HL-60/S4 treated with phorbol 12-myristate 13-acetate at 8.2 ng/mL for 4 days and 3 days (cell line): ENCODE measurements around the gene RB1.

Experiments
- in situ Hi-C: fragments of 300-500 bp; cut with MboI; formaldehyde crosslinking; loops from 2 replicates; pipeline ENCODE4 v1.15.0; 2022; ENCODE audit warnings: low sequenced_read_pairs

RB1 gene

GRCh38 chr13:48492470-48493065 lies 189.0 kb downstream of the RB1 start:
- in situ Hi-C loops: no loop called here

DNA sequence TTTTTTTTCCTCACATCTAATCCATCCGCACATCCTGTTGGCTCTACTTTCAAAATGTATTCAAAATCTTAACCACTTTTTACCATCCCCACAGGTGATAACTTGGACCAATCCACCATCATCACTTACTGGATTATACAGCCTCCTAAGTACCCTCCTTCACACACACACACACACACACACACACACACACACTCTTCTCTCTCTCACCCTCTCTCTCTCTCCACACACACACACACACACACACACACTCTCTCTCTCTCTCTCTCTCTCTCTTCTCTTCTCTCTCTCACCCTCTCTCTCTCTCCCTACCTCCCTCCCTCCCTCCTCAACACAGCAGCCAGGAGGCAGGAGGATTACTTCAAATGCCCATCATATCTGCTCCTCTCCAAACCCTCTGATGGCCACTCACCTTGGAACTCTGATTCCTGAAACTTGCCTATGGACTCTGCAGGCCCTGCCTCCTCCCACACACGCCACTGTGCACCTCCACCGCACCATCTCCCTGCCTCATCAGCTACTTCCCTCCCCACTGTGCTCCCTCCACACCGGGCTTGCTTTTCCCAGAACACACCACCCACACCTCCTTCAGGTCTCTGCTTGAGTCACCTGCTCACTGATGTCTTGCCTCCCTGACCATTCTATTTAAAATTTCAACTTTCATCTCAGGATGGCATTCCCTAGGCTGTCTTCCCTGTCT lies 189.7 kb downstream of the RB1 start:
- in situ Hi-C loops: no loop called here

GRCh38 chr13:48493851-48494250 lies 190.3 kb downstream of the RB1 start:
- in situ Hi-C loops: no loop called here

- in situ Hi-C loops: no loop called here
Observed at GRCh38 chr13:48494874-48495273, 191.3 kb downstream of the RB1 start.

DNA sequence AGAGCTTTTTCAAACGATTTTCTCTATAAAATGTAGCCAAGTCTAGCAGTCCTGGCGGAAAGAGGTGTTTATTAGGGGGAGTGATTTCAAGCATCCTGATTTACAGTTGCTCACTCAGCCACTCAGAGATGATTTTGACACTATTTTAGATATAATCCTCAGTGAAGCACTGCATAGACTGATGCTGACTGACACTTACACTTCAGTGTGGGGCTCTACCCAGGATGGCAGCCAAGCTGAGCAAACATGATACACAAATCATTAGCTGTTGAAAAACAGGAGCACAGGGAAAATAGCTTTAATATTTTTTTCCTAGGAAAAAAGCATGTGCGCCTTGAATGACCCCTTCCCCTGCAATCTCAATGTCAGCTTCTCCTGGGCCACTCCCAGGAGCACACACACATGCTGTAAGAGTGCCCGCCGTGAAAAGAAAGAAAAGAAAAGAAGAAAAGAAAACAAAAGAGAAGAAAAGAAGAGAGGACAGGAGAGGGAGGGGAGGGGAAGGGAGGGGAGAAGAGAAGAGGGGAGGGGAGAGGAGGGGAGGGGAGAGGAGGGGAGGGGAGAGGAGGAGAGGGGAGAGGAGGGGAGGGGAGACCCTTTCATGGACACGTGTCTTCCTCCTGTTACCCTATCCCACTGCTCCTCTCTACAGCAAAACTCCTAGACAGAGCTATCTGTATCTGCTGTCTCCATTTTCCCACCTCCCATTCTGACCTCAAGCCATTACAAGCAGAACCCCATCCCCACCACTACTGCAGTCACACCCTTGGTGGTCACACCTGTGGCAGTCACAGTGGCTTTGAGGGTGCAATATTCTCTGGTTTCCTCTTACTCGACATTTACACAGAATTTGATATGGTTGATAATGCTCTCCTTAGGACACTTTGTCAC lies 193.0 kb downstream of the RB1 start:
- in situ Hi-C loops: no loop called here

- in situ Hi-C loops: no loop called here
Observed at GRCh38 chr13:48497669-48498068, 194.1 kb downstream of the RB1 start.

DNA sequence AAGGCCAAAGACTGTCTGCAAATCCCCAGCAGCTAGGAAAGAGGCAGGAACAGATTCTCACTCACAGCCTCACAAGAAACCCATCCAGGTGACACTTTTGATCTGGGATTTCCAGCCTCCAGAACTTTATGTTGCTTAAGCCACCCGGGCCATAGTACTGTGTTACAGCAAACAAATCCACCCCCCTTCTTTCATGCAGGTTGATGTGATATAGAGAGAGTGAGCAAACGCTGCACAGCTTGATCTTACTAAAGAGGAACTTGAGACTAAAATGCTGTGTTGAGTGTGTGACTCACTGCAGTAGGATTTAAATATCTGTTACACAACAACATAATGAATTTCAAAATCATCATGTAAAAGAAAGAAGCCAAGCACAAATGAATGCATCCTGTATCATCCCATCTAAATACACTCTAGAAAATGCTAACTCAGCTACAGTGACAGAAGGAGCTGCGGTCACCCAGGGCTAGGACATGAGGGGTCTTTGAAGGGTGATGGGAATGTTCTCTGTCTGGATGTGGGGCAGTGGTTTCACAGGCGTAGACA lies 197.2 kb downstream of the RB1 start:
- in situ Hi-C loops: no loop called here

GRCh38 chr13:48501705-48502104 lies 198.2 kb downstream of the RB1 start:
- in situ Hi-C loops: no loop called here

GRCh38 chr13:48502601-48503319 lies 199.2 kb downstream of the RB1 start:
- in situ Hi-C loops: no loop called here

GRCh38 chr13:48504606-48505005 lies 201.1 kb downstream of the RB1 start:
- in situ Hi-C loops: no loop called here

GRCh38 chr13:48505012-48505411 lies 201.5 kb downstream of the RB1 start:
- in situ Hi-C loops: no loop called here

DNA sequence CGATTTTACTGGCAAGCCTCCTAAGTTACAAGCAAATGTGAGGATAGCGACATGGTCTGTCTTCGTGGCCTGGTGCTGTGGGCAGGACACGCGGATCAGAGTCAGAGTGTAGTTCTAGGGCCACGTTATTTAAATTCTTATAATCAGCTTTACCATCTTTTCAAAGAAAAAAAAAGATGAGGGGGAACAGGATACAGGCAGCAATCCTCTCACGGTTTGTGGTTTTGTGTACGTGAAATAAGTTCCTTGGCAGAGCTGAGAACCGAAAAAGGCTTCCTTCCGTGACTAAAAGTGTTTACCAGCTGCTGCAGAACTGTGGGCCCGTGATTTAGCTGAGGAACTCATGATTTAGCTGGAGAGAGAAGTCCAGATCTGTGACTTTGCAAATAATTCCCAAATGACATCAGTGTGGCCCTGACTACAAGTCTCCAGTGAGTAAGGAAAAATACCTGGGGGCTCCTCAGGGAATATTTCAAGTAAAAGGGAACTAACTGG lies 202.1 kb downstream of the RB1 start:
- in situ Hi-C loops: no loop called here

DNA sequence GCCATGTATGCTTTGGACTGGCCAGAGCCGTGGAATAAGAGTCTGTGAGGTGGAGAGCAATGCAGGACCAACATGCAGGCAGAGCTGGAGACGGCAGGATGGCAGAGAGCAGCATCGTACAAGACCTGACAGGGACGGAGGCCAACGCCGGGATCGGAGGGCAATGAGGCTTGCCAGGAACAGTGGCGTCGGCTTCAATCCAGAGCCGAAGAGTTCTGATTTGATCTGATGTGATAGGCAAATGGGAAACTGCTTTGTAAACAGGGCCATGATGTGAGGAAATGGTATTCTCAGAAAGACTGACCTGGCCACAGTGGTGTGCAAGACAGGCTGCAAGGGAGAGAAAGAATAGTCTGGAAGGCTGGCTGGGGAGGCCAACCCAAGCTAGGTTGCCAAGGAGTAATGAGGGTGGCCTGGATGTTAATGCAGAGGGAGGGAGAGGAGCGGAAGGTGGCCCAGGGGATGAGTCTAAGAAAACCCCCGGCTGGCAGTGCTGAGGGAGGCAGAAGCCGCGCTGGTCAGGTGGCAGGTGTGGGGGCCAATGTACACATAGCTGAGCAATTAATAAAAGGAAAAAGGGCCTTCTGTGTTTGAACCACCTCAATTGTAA lies 202.6 kb downstream of the RB1 start:
- in situ Hi-C loops: no loop called here

DNA sequence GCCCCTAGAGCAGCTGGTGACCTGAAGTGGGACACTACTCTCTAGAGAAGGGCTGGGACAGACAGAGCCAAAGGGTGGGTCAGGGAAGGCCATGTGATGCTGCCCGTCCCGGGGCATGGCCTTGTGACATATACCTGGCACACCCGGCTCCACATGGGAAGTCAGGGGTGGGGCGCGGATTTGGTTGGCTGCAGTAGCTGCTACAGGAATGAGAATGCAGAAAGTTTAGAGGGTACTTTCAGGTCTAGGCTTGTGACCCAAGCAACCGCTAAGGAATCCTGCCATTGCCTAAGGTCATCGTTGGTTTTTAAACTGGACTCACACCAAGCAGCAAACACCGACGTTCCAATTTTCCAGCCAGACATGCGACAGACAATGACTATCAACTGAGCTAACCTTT lies 203.5 kb downstream of the RB1 start:
- in situ Hi-C loops: no loop called here

DNA sequence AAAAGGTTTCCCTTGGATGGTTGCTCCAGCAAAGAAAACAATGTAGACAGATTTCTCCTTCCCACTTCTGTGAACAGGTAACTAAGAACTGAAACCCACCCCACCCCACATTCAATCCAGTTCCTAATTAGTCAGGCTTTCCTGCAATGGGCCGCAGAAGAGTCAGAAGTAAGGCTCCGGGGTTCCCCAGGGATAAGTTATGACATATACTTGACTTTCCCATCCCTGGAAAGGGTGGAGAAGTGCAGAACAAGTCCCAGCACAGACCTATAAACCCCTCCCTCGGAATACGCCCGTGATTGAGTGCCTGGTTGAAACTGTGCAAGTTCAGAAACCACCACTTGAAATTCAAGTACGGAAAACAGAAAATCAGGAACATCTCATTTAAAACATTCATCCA lies 204.5 kb downstream of the RB1 start:
- in situ Hi-C loops: no loop called here

DNA sequence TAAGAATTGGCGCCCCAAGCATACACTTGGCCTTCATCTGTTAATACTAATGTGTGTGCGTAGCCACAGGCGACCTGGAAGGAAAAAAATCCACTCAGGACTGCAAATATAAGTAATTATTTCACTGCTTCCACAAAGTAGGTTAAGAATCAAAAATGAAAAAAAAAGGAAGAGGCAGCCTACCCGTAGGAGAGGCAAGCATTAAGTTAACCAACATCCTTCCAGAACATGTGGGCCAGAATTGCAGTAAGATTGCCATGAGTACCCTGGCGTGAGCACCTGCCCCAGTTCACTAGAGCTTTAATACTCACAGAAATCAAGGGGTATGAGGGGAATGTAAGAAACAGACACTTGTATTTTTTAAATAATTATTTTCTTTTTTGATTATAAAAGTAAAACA lies 207.1 kb downstream of the RB1 start:
- in situ Hi-C loops: no loop called here

- in situ Hi-C loops: no loop called here
Observed at GRCh38 chr13:48511621-48512230, 208.2 kb downstream of the RB1 start.

DNA sequence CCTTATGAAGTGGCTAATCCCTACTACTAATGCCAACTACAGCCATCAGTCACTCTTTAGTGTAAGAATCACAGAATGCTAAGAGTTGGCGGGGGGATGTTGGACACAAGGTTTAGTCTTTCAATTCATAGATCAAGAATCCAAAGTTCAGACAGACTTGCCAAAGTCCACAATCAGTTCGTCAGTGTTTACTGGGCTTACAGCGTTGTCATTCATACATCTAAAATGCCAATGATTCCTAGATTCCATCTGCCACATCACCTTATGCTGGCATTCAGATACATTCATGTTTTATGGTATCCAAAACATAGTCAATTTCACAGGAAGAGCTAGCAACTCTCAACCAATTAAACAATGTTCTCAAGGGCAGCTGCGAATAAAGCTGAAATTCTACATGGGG lies 211.2 kb downstream of the RB1 start:
- in situ Hi-C loops: no loop called here

DNA sequence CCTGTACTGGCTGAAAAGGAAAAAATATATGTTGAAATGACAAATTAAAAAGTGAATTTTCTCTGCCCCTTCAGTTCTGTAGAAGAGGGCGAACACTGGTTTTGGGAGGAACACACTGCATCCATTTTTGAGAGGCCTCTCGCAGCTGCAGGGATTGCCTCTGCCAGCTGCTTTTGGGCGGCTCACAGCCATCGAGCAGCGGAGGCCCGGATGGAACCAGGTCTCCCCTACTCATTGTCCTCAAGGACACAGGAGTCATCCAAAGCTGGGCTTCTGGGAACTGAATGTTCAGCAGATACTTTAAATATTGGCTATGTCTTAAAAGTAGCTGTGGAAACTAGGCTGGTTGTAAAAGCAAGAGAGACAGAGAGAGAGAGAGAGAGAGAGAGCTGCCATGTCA lies 212.2 kb downstream of the RB1 start:
- in situ Hi-C loops: no loop called here

DNA sequence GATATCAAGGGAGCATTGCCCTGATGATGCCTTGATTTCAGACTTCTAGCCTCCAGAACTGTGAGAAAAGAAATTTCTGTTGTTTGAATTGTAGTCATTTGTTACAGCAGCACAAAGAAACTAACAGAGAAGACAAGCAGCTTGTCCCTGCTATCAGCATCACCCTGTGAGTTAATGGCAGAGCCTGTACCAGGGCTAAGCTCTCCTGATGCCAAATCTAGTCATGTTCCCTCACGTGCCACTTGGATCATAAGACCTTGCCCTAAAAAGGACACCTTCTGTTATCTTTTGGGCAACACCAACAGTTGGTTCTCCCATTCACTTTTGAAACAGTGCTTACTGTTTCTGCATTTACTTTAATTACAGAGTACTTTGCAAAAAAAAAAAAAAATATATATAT lies 214.5 kb downstream of the RB1 start:
- in situ Hi-C loops: no loop called here
